DND-41 (cell line): ENCODE data around the gene MXD4.

ENCODE experiments used
- ATAC-seq: fragments of 200-7000 bp; cut with Tn5 transposase; 3 replicates; pipeline ENCODE4 v1.9.1; 2021; ENCODE audit warnings: low read depth; ENCODE audit not compliant: insufficient read depth
- DNase-seq: peaks from one replicate; pipeline ENCODE4 v3.0.0-alpha.2; 2020
- H2AFZ ChIP-seq: 2 replicates; pipeline ENCODE4 v1.6.0; 2012; ENCODE audit warnings: low read depth, low read length
- H3K27ac ChIP-seq: 2 replicates; pipeline ENCODE4 v1.5.1; 2012; ENCODE audit warnings: low read length, inconsistent platforms
- H3K27me3 ChIP-seq: fragments of 200-600 bp; sonication (generic); 2 replicates; pipeline ENCODE4 v1.6.0; 2012; ENCODE audit warnings: low read length, mild to moderate bottlenecking, inconsistent platforms; ENCODE audit not compliant: insufficient read depth, poor library complexity
- H3K36me3 ChIP-seq: 2 replicates; pipeline ENCODE4 v1.5.1; 2012; ENCODE audit warnings: low read length, inconsistent platforms; ENCODE audit not compliant: insufficient read depth
- H3K4me1 ChIP-seq: 2 replicates; pipeline ENCODE4 v1.5.1; 2012; ENCODE audit warnings: mild to moderate bottlenecking, low read length; ENCODE audit not compliant: insufficient read depth
- H3K4me2 ChIP-seq: 2 replicates; pipeline ENCODE4 v1.6.0; 2012; ENCODE audit warnings: mild to moderate bottlenecking, moderate library complexity, low read length, inconsistent platforms; ENCODE audit not compliant: insufficient read depth
- H3K4me3 ChIP-seq, 2 experiments: fragments of 200-600 bp in 1 of 2; shearing (Covaris generic) in 1 of 2; 2 replicates each; pipeline ENCODE4 v1.5.1; 2012 to 2016; ENCODE audit warnings: inconsistent platforms in 2 of 2, low read length in 2 of 2, mild to moderate bottlenecking in 2 of 2, low read depth in 1 of 2, moderate library complexity in 1 of 2
- H3K79me2 ChIP-seq: 2 replicates; pipeline ENCODE4 v1.6.0; 2012; ENCODE audit warnings: low read length, inconsistent platforms; ENCODE audit not compliant: insufficient read depth
- H3K9ac ChIP-seq: 2 replicates; pipeline ENCODE4 v1.6.0; 2012; ENCODE audit warnings: low read depth, mild to moderate bottlenecking, inconsistent platforms, low read length, moderate library complexity
- H3K9me3 ChIP-seq: 2 replicates; pipeline ENCODE4 v1.5.1; 2012; ENCODE audit warnings: low read length, moderate library complexity, mild to moderate bottlenecking, inconsistent platforms; ENCODE audit not compliant: insufficient read depth, severe bottlenecking
- H4K20me1 ChIP-seq: 2 replicates; pipeline ENCODE4 v1.6.0; 2012; ENCODE audit warnings: low read length; ENCODE audit not compliant: insufficient read depth
- CTCF ChIP-seq: IDR thresholded peaks from 2 replicates; pipeline ENCODE4 v1.5.1; 2012; ENCODE audit warnings: borderline replicate concordance, low read length, moderate library complexity, mild to moderate bottlenecking; ENCODE audit not compliant: poor library complexity, severe bottlenecking; ENCODE audit errors: extremely low read depth
- EZH2 ChIP-seq: IDR thresholded peaks from 3 replicates; pipeline ENCODE4 v1.6.1; 2012; ENCODE audit warnings: borderline replicate concordance, low read depth, mild to moderate bottlenecking, moderate library complexity, low read length, inconsistent platforms; ENCODE audit not compliant: severe bottlenecking

Gene MXD4

DNA sequence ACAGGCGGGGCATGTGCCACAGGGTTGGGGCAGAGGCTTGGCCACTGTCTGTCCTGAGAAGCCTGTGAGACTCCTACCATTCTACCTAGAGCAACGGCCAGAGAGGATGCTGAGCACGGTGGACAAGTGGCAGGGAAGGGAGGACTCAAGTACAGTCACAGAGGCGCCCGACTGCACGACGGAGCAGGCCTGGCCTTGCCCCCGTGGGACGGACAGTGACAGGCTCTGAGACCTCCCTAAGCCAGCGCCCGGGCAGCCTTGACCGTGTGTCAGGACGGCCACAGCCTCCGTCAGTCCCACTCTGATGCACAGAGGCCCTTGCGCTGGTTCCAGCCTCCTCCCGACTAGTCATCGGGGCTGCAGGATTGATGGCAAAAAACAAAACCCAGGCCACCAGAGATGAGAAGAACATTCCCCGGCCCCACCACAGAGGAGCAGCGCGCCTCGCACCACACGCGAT is 36.7 kb upstream of the MXD4 start:
- no peaks in the 10 kb centered on the region for H3K79me2 ChIP-seq
- H3K4me3 ChIP-seq: no peak overlapping the region
- H3K4me1 ChIP-seq: no peaks in the 10 kb centered on the region
- no peak overlapping the region for H3K9ac ChIP-seq
- H3K9me3 ChIP-seq: no peaks in the 10 kb centered on the region
- no peaks in the 10 kb centered on the region for H3K36me3 ChIP-seq
- H2AFZ ChIP-seq: no peak overlapping the region
- H3K4me2 ChIP-seq: no peak overlapping the region
- DNase-seq (no peak), ATAC-seq (no peak)
- TF ChIP-seq CTCF: no peak
- H4K20me1 ChIP-seq: peaks cover 7% of the 10 kb centered on the region; the same call in 1 of the 2 replicates
- no peak overlapping the region for H3K27ac ChIP-seq
- H3K27me3 ChIP-seq: no peaks in the 10 kb centered on the region

DNA sequence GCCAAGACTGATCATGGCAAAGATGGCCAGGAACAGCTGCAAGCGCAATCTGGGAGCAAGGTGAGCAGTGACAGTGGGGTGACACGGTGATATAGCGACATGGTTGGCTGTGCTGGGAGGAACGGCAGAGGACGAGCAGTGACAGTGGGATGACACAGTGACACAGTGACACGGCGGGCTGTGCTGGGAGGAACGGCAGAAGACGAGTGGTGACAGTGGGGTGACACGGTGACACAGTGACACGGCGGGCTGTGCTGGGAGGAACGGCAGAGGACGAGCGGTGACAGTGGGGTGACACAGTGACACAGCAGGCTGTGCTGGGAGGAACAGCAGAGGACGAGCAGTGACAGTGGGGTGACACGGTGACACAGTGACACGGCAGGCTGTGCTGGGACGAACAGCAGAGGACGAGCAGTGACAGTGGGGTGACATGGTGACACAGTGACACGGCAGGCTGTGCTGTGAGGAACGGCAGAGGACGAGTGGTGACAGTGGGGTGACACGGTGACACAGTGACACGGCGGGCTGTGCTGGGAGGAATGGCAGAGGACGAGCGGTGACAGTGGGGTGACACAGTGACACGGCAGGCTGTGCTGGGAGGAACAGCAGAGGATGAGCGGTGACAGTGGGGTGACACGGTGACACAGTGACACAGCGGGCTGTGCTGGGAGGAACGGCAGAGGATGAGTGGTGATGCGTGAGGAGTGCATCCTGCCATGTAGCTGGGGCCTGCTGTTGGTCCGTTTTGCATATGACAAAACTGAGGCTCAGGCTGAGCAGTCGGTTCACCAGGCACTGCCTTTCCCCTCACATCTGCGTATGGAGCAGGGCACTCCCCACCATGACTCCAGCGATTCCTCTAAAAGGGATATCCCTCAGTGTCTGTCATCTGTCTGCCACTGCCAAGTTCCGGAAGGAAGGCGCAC is 36.0 kb upstream of the MXD4 start:
- H3K27ac ChIP-seq: no peak overlapping the region
- no peaks in the 10 kb centered on the region for H3K9me3 ChIP-seq
- no peaks in the 10 kb centered on the region for H3K27me3 ChIP-seq
- DNase-seq: no peak
- no peaks in the 10 kb centered on the region for H3K36me3 ChIP-seq
- H3K4me2 ChIP-seq: no peak overlapping the region
- no peaks in the 10 kb centered on the region for H3K4me1 ChIP-seq
- H3K9ac ChIP-seq: no peak overlapping the region
- no peak overlapping the region for H3K4me3 ChIP-seq
- no peaks in the 10 kb centered on the region for H3K79me2 ChIP-seq
- H2AFZ ChIP-seq: no peak overlapping the region
- TF ChIP-seq CTCF (no peak), EZH2 (no peak)
- no peak for ATAC-seq
- peaks cover 7% of the 10 kb centered on the region; the same call in 1 of the 2 replicates for H4K20me1 ChIP-seq

GRCh38 chr4:2296631-2297601 is 35.0 kb upstream of the MXD4 start:
- TF ChIP-seq EZH2: no peak
- H3K79me2 ChIP-seq: no peaks in the 10 kb centered on the region
- no peak overlapping the region for H2AFZ ChIP-seq
- H3K27me3 ChIP-seq: no peaks in the 10 kb centered on the region
- no peaks in the 10 kb centered on the region for H3K36me3 ChIP-seq
- H3K4me1 ChIP-seq: peaks cover 1% of the 10 kb centered on the region
- H4K20me1 ChIP-seq: peaks cover 10% of the 10 kb centered on the region; the same call in 1 of the 2 replicates
- DNase-seq: no peak
- H3K9ac ChIP-seq: no peak overlapping the region
- H3K4me2 ChIP-seq: no peak overlapping the region
- no peak for ATAC-seq
- H3K9me3 ChIP-seq: no peaks in the 10 kb centered on the region
- H3K27ac ChIP-seq: no peak overlapping the region
- H3K4me3 ChIP-seq: no peak overlapping the region
